Prostate gland (tissue), 2 donors: Measurements from ENCODE around the gene CAND2.

Experiments
- CTCF ChIP-seq, 4 experiments: fragments of 200-600 bp in 2 of 4; fragments of 450-650 bp in 2 of 4; sonication (generic) in 2 of 4; IDR thresholded peaks; 1 replicate in 3 of 4; 2 replicates in 1 of 4; pipeline ENCODE4 v1.5.1; 2016 to 2019; ENCODE audit warnings: antibody characterized with exemption in 4 of 4, mild to moderate bottlenecking in 2 of 4, moderate library complexity in 2 of 4
- POLR2A ChIP-seq: fragments of 450-650 bp; IDR thresholded peaks from one replicate; pipeline ENCODE4 v1.6.1; 2016; ENCODE audit warnings: antibody characterized with exemption, mild to moderate bottlenecking
- POLR2AphosphoS5 ChIP-seq: sonication (generic); formaldehyde crosslinking; IDR thresholded peaks from one replicate; pipeline ENCODE4 v1.6.1; 2017; ENCODE audit warnings: antibody characterized with exemption

- TF ChIP-seq CTCF (IDR thresholded peaks at IDR 0.05) (no peak), POLR2A (no peak), POLR2AphosphoS5 (no peak)
Observed at GRCh38 chr3:12815078-12815477, 18.6 kb downstream of the CAND2 start.
